ENCODE data around the gene TMC3.

GRCh38 chr15:81398456-81398855 lies 24.4 kb upstream of the TMC3 start:
- TF ChIP-seq NBN (IDR thresholded peaks at IDR 0.05): no peak
- no peak for TF ChIP-seq RAD21 (IDR thresholded peaks at IDR 0.05; ENCODE audit: insufficient read depth, low read depth, low read length)
- no peak for TF ChIP-seq MAX (IDR thresholded peaks at IDR 0.05; ENCODE audit: low read depth, low read length)
- no peak for TF ChIP-seq ZNF24 (IDR thresholded peaks at IDR 0.05)
